ENCODE data around the gene DELE1.
A peak's percentile ranks its signal among the peaks of the same experiment; 100 is the strongest.

The DELE1 gene

GRCh38 chr5:141966275-141966962 is 42.7 kb downstream of the DELE1 start:
- DNase-seq: no peak
- POLR2A ChIA-PET: no interaction called here
- Histone ChIP-seq H3K27me3 (replicated peaks in 2 of 5; ENCODE audit: control insufficient read depth in 4 of 5, insufficient read depth in 5 of 5, low read length in 4 of 5) (no peaks in the 10 kb centered on the region), H3K36me3 (ENCODE audit: control insufficient read depth in 4 of 4, insufficient read depth in 4 of 4, low read length in 3 of 4) (no peaks in the 10 kb centered on the region), H3K4me1 (ENCODE audit: control extremely low read depth in 1 of 4, control insufficient read depth in 4 of 4, insufficient read depth in 4 of 4, low read length in 3 of 4) (peaks cover 14 to 42% (median 24%) of the 10 kb centered on the region in 4 experiments), H3K27ac (ENCODE audit: insufficient read depth in 1 of 2, low read depth in 1 of 2, low read length in 2 of 2, poor library complexity in 1 of 2, severe bottlenecking in 2 of 2) (no peak overlapping the region), H3K9me3 (ENCODE audit: control extremely low read depth in 1 of 5, control insufficient read depth in 4 of 5, insufficient read depth in 2 of 5, low read depth in 1 of 5, low read length in 4 of 5) (no peaks in the 10 kb centered on the region), H3K4me3 (ENCODE audit: control insufficient read depth in 1 of 7, extremely low read depth in 1 of 7, insufficient read depth in 4 of 7, low read depth in 2 of 7, low read length in 6 of 7) (no peak overlapping the region)
- CTCF ChIA-PET: interaction anchor here (1.1 kb wide), 1 partner anchor 54 kb away, joined by 3 read pairs; no protein-coding TSS in a partner anchor
- 100% methylated on average over 1 of the region's 4 CpGs for WGBS (ENCODE audit: insufficient coverage)

- H3K27me3 ChIP-seq (replicated peaks in 2 of 5; ENCODE audit: control insufficient read depth in 4 of 5, insufficient read depth in 5 of 5, low read length in 4 of 5): no peaks in the 10 kb centered on the region
- H3K9me3 ChIP-seq (ENCODE audit: control extremely low read depth in 1 of 5, control insufficient read depth in 4 of 5, insufficient read depth in 2 of 5, low read depth in 1 of 5, low read length in 4 of 5): no peaks in the 10 kb centered on the region
- CTCF ChIA-PET: no interaction called here
- H3K27ac ChIP-seq (ENCODE audit: insufficient read depth in 1 of 2, low read depth in 1 of 2, low read length in 2 of 2, poor library complexity in 1 of 2, severe bottlenecking in 2 of 2): no peak overlapping the region
- POLR2A ChIA-PET: no interaction called here
- DNase-seq: no peak
- H3K36me3 ChIP-seq (ENCODE audit: control insufficient read depth in 4 of 4, insufficient read depth in 4 of 4, low read length in 3 of 4): peaks cover 0 to under 1% (median 0%) of the 10 kb centered on the region in 4 experiments
- no CpG with 5 or more reads among the region's 2 CpGs for WGBS (ENCODE audit: insufficient coverage)
- peaks cover 13 to 40% (median 22%) of the 10 kb centered on the region in 4 experiments for H3K4me1 ChIP-seq (ENCODE audit: control extremely low read depth in 1 of 4, control insufficient read depth in 4 of 4, insufficient read depth in 4 of 4, low read length in 3 of 4)
- H3K4me3 ChIP-seq (ENCODE audit: control insufficient read depth in 1 of 7, extremely low read depth in 1 of 7, insufficient read depth in 4 of 7, low read depth in 2 of 7, low read length in 6 of 7): no peak overlapping the region
These were observed 43.3 kb downstream of the DELE1 start for GRCh38 chr5:141966963-141967333.

- peaks cover 0 to 15% (median 5%) of the 10 kb centered on the region in 4 experiments for H3K36me3 ChIP-seq (ENCODE audit: control insufficient read depth in 4 of 4, insufficient read depth in 4 of 4, low read length in 3 of 4)
- H3K4me3 ChIP-seq (ENCODE audit: control insufficient read depth in 1 of 7, extremely low read depth in 1 of 7, insufficient read depth in 4 of 7, low read depth in 2 of 7, low read length in 6 of 7): peak within 1 kb of the TSS; percentile 60 to 91 (median 83)
- ChIA-PET POLR2A (interaction anchor here (0.8 to 1.4 kb wide), 5 partner anchors 8 to 277 kb away, joined by 3 to 4 read pairs (median 4); partner anchors contain the start of gene DELE1), CTCF (interaction anchor here (0.6 to 3.4 kb wide), 26 partner anchors 8 to 736 kb away, joined by 3 to 41 read pairs (median 4); partner anchors contain the start of genes GNPDA1 and PCDH12)
- peak; percentile 95 to 98 (median 97) for DNase-seq
- H3K9me3 ChIP-seq (ENCODE audit: control extremely low read depth in 1 of 5, control insufficient read depth in 4 of 5, insufficient read depth in 2 of 5, low read depth in 1 of 5, low read length in 4 of 5): no peaks in the 10 kb centered on the region
- under 1% methylated on average over 57 of the region's 63 CpGs for WGBS (ENCODE audit: insufficient coverage)
- peak within 1 kb of the TSS; percentile 83 to 95 for H3K27ac ChIP-seq (ENCODE audit: insufficient read depth in 1 of 2, low read depth in 1 of 2, low read length in 2 of 2, poor library complexity in 1 of 2, severe bottlenecking in 2 of 2)
- H3K27me3 ChIP-seq (replicated peaks in 2 of 5; ENCODE audit: control insufficient read depth in 4 of 5, insufficient read depth in 5 of 5, low read length in 4 of 5): no peaks in the 10 kb centered on the region
- H3K4me1 ChIP-seq (ENCODE audit: control extremely low read depth in 1 of 4, control insufficient read depth in 4 of 4, insufficient read depth in 4 of 4, low read length in 3 of 4): peaks cover 13 to 27% (median 20%) of the 10 kb centered on the region in 4 experiments
These were observed 45.4 kb downstream of the DELE1 start, which contains the start of gene RNF14 for GRCh38 chr5:141968914-141969608. Gene RNF14 (plus strand): TSS chr5:141969105. CDS start chr5:141973589, 4,484 bp downstream.

- peak; percentile 57 to 74 (median 71) for DNase-seq
- H3K27ac ChIP-seq (ENCODE audit: insufficient read depth in 1 of 2, low read depth in 1 of 2, low read length in 2 of 2, poor library complexity in 1 of 2, severe bottlenecking in 2 of 2): peak overlapping the region; percentile 83 to 95
- WGBS (ENCODE audit: insufficient coverage): no CpG with 5 or more reads among the region's 2 CpGs
- ChIA-PET POLR2A (interaction anchor here (1.0 to 1.4 kb wide), 3 partner anchors 8 to 278 kb away, joined by 4 read pairs; no protein-coding TSS in a partner anchor), CTCF (interaction anchor here (0.7 to 3.4 kb wide), 21 partner anchors 9 to 287 kb away, joined by 3 to 41 read pairs (median 4); partner anchors contain the start of genes GNPDA1 and PCDH12)
- peaks cover 13 to 25% (median 20%) of the 10 kb centered on the region in 4 experiments for H3K4me1 ChIP-seq (ENCODE audit: control extremely low read depth in 1 of 4, control insufficient read depth in 4 of 4, insufficient read depth in 4 of 4, low read length in 3 of 4)
- no peaks in the 10 kb centered on the region for H3K27me3 ChIP-seq (replicated peaks in 2 of 5; ENCODE audit: control insufficient read depth in 4 of 5, insufficient read depth in 5 of 5, low read length in 4 of 5)
- peak overlapping the region in 6 of 7 experiments; percentile 75 to 91 (median 84) for H3K4me3 ChIP-seq (ENCODE audit: control insufficient read depth in 1 of 7, extremely low read depth in 1 of 7, insufficient read depth in 4 of 7, low read depth in 2 of 7, low read length in 6 of 7)
- H3K9me3 ChIP-seq (ENCODE audit: control extremely low read depth in 1 of 5, control insufficient read depth in 4 of 5, insufficient read depth in 2 of 5, low read depth in 1 of 5, low read length in 4 of 5): no peaks in the 10 kb centered on the region
- peaks cover 0 to 19% (median 9%) of the 10 kb centered on the region in 4 experiments for H3K36me3 ChIP-seq (ENCODE audit: control insufficient read depth in 4 of 4, insufficient read depth in 4 of 4, low read length in 3 of 4)
These were observed 46.4 kb downstream of the DELE1 start for GRCh38 chr5:141969783-141970771.

- H3K9me3 ChIP-seq (ENCODE audit: control extremely low read depth in 1 of 5, control insufficient read depth in 4 of 5, insufficient read depth in 2 of 5, low read depth in 1 of 5, low read length in 4 of 5): no peaks in the 10 kb centered on the region
- DNase-seq: no peak
- peaks cover 8 to 41% (median 19%) of the 10 kb centered on the region in 4 experiments for H3K36me3 ChIP-seq (ENCODE audit: control insufficient read depth in 4 of 4, insufficient read depth in 4 of 4, low read length in 3 of 4)
- H3K4me1 ChIP-seq (ENCODE audit: control extremely low read depth in 1 of 4, control insufficient read depth in 4 of 4, insufficient read depth in 4 of 4, low read length in 3 of 4): peaks cover 13 to 20% (median 16%) of the 10 kb centered on the region in 4 experiments
- CTCF ChIA-PET: no interaction called here
- no peaks in the 10 kb centered on the region for H3K27me3 ChIP-seq (replicated peaks in 2 of 5; ENCODE audit: control insufficient read depth in 4 of 5, insufficient read depth in 5 of 5, low read length in 4 of 5)
- H3K27ac ChIP-seq (ENCODE audit: insufficient read depth in 1 of 2, low read depth in 1 of 2, low read length in 2 of 2, poor library complexity in 1 of 2, severe bottlenecking in 2 of 2): no peak overlapping the region
- POLR2A ChIA-PET: no interaction called here
- H3K4me3 ChIP-seq (ENCODE audit: control insufficient read depth in 1 of 7, extremely low read depth in 1 of 7, insufficient read depth in 4 of 7, low read depth in 2 of 7, low read length in 6 of 7): no peak overlapping the region
- WGBS (ENCODE audit: insufficient coverage): no CpG with 5 or more reads among the region's 1 CpG
These were observed 50.4 kb downstream of the DELE1 start for GRCh38 chr5:141973871-141974595.

GRCh38 chr5:141976176-141976575 is 52.5 kb downstream of the DELE1 start:
- POLR2A ChIA-PET: no interaction called here
- Histone ChIP-seq H3K27ac (ENCODE audit: insufficient read depth in 1 of 2, low read depth in 1 of 2, low read length in 2 of 2, poor library complexity in 1 of 2, severe bottlenecking in 2 of 2) (no peak overlapping the region), H3K4me3 (ENCODE audit: control insufficient read depth in 1 of 7, extremely low read depth in 1 of 7, insufficient read depth in 4 of 7, low read depth in 2 of 7, low read length in 6 of 7) (no peak overlapping the region), H3K4me1 (ENCODE audit: control extremely low read depth in 1 of 4, control insufficient read depth in 4 of 4, insufficient read depth in 4 of 4, low read length in 3 of 4) (no peaks in the 10 kb centered on the region), H3K9me3 (ENCODE audit: control extremely low read depth in 1 of 5, control insufficient read depth in 4 of 5, insufficient read depth in 2 of 5, low read depth in 1 of 5, low read length in 4 of 5) (no peaks in the 10 kb centered on the region), H3K27me3 (replicated peaks in 2 of 5; ENCODE audit: control insufficient read depth in 4 of 5, insufficient read depth in 5 of 5, low read length in 4 of 5) (no peaks in the 10 kb centered on the region), H3K36me3 (ENCODE audit: control insufficient read depth in 4 of 4, insufficient read depth in 4 of 4, low read length in 3 of 4) (peaks cover 15 to 58% (median 34%) of the 10 kb centered on the region in 4 experiments)
- WGBS (ENCODE audit: insufficient coverage): 100% methylated on average over 5 of the region's 6 CpGs
- no peak for DNase-seq
- CTCF ChIA-PET: interaction anchor here (1.3 to 4.2 kb wide), 4 partner anchors 10 to 168 kb away, joined by 4 to 10 read pairs (median 8); no protein-coding TSS in a partner anchor

Measured in common myeloid progenitor, CD34-positive (primary cell).